GM12865 (cell line): ENCODE measurements around the gene SLC25A21.

Experiments used
- DNase-seq: peaks from one replicate; pipeline ENCODE4 v3.0.0; 2010; ENCODE audit warnings: low read depth
- H3K4me3 ChIP-seq: 2 replicates; pipeline ENCODE4 v1.5.1; 2011; ENCODE audit warnings: mild to moderate bottlenecking, low read depth, low read length, control low read depth
- TF ChIP-seq, protein P1 (sequence below): IDR thresholded peaks from 2 replicates; pipeline ENCODE4 v1.5.1; 2011; ENCODE audit warnings: low read length, control low read depth, low read depth, inconsistent platforms; ENCODE audit not compliant: insufficient read depth; ENCODE audit errors: missing control alignments

SLC25A21 gene

DNA sequence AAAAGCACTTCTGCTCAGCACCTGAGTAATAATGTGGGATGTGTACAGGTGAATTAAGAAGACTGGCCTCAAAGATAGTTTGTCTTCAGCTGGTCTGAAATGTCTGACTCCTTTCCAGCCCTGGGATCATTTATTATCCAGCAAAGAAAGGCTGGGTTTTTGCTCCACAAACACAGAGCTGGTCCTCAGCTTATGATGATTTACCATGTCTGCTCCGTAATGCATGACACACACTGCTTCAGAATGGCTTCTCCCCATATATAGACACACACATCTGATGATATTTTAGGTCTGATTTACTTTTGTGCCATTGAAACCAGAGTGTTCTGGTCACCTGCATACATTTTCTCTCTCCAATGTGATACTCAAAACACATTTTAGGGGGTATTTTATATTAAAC, 225.0 kb downstream of the SLC25A21 start:
- no peak for DNase-seq
- TF ChIP-seq, protein P1, sequence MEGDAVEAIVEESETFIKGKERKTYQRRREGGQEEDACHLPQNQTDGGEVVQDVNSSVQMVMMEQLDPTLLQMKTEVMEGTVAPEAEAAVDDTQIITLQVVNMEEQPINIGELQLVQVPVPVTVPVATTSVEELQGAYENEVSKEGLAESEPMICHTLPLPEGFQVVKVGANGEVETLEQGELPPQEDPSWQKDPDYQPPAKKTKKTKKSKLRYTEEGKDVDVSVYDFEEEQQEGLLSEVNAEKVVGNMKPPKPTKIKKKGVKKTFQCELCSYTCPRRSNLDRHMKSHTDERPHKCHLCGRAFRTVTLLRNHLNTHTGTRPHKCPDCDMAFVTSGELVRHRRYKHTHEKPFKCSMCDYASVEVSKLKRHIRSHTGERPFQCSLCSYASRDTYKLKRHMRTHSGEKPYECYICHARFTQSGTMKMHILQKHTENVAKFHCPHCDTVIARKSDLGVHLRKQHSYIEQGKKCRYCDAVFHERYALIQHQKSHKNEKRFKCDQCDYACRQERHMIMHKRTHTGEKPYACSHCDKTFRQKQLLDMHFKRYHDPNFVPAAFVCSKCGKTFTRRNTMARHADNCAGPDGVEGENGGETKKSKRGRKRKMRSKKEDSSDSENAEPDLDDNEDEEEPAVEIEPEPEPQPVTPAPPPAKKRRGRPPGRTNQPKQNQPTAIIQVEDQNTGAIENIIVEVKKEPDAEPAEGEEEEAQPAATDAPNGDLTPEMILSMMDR = no peak
- no peak overlapping the region for H3K4me3 ChIP-seq

DNA sequence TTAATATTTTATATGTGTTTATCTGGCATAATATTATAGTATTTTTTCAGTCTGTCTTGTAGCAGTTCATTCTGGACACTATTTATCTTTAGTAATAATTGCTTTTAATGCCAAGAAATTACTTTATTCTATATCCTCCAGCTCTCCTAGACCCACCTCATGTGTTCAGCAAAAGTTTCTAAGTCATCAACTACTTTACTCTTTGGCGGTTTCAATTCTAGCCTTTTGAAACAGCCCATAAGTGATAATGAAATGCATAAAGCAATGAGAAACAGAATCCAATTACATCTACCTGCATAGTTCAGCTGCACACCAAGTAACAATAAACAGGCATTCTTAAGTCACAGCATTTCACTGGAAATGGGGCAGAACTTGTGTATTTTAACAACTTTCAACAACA, 225.5 kb downstream of the SLC25A21 start:
- no peak for DNase-seq
- TF ChIP-seq, protein P1 = no peak

DNA sequence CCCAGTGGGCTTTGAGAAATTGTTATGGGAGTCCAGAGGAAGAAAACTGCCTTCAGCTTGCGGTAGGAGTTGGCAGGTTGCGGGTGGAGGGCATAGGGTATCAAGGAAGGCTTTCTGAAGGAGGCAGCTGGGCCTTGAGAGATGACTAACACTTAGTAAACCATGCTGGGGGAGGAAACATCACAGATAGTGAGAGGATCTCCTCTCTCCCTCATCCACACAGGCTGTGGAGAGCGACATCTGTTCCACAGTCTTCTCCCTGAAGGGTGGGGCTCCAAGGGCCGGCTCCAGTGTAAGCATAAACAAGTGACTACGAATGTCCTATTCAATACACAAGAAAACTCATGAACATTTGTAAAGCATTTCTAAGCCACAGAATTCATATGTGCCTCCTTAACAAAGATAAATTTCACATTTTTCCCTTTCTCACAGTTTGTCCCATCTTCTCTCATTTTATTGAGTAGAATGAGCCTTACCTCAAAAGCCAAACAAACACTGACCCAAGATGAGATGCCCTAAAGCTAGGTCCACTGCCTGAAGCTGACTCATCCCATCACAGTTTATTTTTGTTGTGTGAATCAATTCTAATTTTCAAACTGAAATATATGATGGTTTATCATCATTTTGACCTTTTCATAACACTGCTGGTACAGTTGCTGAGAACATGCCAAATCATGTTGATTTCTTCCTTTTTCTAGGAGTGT, 227.9 kb downstream of the SLC25A21 start:
- no peak overlapping the region for H3K4me3 ChIP-seq
- no peak for DNase-seq
- TF ChIP-seq, protein P1 = no peak

More for the DNA sequence above, 225.5 kb downstream of the SLC25A21 start:
- H3K4me3 ChIP-seq = no peak overlapping the region

DNA sequence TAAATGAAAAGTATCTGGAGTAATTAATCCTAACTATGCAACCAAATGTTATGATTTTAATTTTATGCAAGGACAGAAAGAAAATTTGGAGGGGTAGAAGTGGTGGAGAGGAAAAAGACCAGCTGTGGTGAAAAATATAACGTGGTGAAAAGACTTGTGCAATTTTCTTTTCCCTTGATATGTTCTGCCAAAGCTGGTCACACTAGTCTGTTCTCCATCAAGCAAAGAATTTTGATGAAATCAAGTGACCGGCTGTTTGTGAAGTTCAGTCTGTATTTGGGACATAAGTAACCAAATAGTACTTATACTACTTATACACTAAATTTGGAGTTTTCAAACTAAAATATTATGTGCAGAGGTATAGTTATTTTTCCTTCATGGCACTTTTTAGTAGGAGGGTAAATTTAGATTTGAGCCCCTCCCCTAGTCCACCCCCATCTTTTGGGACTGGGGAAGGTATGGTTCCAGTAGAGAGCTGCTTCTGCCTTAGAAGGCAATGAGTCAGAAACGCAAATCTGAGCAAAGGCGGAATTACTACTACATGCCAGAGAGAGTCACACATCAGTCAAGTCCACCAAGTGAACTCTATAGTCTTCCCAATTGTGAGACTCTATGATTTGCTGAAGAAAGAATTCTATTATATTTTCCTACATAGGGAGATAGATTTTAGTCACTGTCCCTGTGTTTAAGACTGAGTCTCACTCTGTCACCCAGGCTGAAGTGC, 229.7 kb downstream of the SLC25A21 start:
- TF ChIP-seq, protein P1 = no peak
- DNase-seq = no peak
- no peak overlapping the region for H3K4me3 ChIP-seq

DNA sequence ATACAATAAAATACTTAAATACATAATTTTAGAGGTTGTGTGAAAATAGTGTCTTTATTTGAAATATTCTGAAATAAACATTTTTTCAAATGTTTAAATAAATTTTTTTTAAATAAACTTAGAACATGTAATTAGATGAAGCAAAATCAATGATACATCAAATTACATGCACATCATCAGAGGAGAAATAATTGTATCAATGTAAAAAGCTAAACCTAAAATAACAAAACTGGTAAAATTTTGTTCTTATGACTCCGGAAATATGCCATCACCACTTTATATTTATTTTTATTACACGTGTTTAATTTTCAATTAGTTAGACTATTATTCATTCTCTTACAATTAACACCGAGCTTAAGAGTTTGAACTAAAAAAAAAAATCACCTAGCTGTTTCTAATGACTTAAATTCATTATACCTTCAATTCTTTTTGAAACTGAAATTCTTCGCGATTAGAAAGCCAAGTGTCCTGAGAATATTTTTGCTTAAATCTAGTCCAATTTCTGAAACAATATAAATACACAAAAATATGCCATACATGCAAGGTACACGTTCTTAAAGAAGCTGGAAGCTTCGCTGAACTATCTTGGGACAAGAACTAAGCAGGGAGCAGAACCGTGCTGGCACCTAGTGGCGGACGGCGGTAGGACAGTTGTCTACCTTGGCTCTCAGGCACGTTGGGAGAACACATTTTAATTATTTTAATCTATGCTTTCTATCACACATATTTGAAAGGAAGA, 230.5 kb downstream of the SLC25A21 start:
- H3K4me3 ChIP-seq = no peak overlapping the region
- DNase-seq = peak; percentile 66
- TF ChIP-seq, protein P1 = peak; percentile 97

DNA sequence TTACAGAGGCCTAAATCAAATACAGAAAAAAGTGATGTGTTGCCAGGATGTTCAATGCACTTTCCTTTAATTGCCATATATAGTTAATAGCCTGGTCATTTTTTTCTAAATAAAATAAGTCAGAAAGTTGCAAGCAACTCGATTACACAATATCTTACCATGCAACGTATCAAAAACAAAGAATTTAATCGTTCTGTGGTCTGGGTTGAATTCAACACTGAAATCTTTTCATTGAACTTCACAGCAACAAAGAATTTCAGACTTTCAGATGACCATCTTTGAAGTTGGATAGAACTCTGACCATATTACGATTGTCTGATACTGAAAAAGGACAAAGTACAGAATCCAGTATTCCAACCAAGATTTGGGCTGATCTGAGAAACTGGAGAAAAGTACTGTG, 231.9 kb downstream of the SLC25A21 start:
- TF ChIP-seq, protein P1 = no peak
- no peak for DNase-seq

More for the DNA sequence above, 231.9 kb downstream of the SLC25A21 start:
- no peak overlapping the region for H3K4me3 ChIP-seq
